Upper lobe of left lung (tissue), 4 donors: ENCODE data around the gene REV3L.

Experiments used
- EP300 ChIP-seq, 4 donors: sonication (generic); formaldehyde crosslinking; IDR thresholded peaks; one replicate each; pipeline ENCODE4 v1.5.1; 2017; ENCODE audit warnings: antibody characterized with exemption in 4 of 4, control low read depth in 2 of 4
- POLR2A ChIP-seq, 4 donors: fragments of 450-650 bp; IDR thresholded peaks; one replicate each; pipeline ENCODE4 v1.5.1; 2016 to 2017; ENCODE audit warnings: antibody characterized with exemption in 4 of 4, mild to moderate bottlenecking in 2 of 4
- POLR2AphosphoS5 ChIP-seq, 2 donors: sonication (generic); formaldehyde crosslinking; IDR thresholded peaks; one replicate each; pipeline ENCODE4 v1.5.1; 2017; ENCODE audit warnings: antibody characterized with exemption in 2 of 2
- TF ChIP-seq, protein P1 (sequence below), 6 experiments: fragments of 450-650 bp in 4 of 6; fragments of 200-600 bp in 2 of 6; sonication (generic) in 2 of 6; IDR thresholded peaks; one replicate each; pipeline ENCODE4 v1.5.1; 2016 to 2019; ENCODE audit warnings: antibody characterized with exemption in 6 of 6

DNA sequence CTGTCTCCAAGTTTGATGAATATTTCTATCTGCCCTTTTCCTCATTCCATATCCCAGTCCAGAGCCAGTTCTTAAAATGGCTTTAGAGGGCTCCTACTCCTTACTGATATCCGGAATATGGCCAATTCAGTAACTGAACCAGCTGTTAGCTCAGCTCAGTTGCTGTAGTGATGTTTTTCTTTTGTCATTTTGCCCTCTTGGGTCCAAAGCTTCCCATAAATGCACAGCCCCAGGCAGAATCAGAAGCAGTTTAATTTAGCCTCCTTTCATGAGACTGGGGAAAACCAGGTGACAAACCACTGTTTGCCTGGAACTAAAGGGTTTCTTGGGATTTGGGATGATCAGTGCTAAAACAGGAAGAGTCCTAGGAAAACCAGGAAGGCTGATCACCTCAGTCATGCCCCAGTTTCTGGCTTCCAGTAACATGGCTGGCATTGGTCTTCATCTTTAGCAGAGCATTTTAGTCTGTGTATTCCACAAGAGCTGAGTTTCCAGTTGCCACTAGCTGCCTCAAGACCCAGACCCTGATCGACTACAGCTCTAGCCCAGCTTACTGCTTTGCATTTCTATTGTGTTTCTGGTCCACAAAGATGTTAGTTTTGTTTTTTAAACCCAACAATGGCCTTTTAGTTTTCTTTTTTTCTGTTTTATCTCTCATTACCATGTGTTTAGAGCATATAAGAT, 40.6 kb upstream of the REV3L start:
- TF ChIP-seq EP300 (IDR thresholded peaks at IDR 0.05) (no peak), POLR2A (IDR thresholded peaks at IDR 0.05) (no peak), POLR2AphosphoS5 (IDR thresholded peaks at IDR 0.05) (no peak)
- TF ChIP-seq, protein P1, sequence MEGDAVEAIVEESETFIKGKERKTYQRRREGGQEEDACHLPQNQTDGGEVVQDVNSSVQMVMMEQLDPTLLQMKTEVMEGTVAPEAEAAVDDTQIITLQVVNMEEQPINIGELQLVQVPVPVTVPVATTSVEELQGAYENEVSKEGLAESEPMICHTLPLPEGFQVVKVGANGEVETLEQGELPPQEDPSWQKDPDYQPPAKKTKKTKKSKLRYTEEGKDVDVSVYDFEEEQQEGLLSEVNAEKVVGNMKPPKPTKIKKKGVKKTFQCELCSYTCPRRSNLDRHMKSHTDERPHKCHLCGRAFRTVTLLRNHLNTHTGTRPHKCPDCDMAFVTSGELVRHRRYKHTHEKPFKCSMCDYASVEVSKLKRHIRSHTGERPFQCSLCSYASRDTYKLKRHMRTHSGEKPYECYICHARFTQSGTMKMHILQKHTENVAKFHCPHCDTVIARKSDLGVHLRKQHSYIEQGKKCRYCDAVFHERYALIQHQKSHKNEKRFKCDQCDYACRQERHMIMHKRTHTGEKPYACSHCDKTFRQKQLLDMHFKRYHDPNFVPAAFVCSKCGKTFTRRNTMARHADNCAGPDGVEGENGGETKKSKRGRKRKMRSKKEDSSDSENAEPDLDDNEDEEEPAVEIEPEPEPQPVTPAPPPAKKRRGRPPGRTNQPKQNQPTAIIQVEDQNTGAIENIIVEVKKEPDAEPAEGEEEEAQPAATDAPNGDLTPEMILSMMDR (IDR thresholded peaks at IDR 0.05), result no peak
